Measurements from ENCODE around the gene GAS2L2. TPM values are rescaled to one million over a fixed set of nuclear protein-coding genes. Genes with fewer than 3 reads are reported as not detected.
A peak's percentile ranks its signal among the peaks of the same experiment; 100 is the strongest.
"Not testable (repeated sequence)": the region's sequence is repeated elsewhere in the genome, so short reads cannot be mapped to it uniquely, and the experiment has no call there.

The GAS2L2 gene
- total RNA-seq, 2 donors from 2014 or later, result not detected

DNA sequence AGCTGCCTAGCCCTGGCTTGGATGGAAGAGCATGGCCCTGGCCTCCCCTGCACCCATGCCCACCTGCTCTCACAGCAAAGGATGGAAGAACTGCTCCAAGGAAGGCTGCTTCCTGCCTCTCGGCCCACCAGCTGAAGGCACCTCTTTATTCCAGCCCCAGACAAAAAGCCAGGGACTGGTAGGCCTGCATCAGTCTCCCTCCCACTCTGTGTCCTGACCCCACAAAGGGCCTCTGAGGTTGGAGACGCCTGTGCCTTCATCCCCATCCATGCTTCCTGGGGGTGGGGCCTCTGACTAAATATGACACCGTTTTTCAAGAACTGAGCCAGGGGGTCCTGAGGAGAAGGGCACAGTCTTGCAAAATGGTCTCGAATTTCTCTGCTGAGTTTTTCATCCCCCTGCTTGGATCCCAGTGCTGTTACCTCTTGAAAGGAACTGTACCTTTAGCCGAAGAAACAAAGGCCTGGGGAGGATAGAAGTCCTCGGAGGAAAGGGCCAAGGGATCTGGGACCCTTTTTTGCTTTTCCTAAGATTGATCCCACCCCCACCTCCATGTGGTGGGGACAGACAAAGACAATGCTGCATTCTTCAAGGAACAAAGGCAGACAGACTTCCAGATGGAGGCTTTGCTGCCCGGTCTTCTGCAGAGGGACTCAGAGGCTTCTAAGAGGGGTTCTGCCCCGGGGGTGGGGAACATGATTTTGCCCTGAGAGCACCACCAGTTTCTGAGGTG lies 12.9 kb upstream of the GAS2L2 start:
- ATAC-seq (no peak), DNase-seq (no peak)
- Mint-ChIP-seq H3K27ac (no peak overlapping the region), H3K4me1 (peaks cover 7% of the 10 kb centered on the region), H3K36me3 (ENCODE audit: low read depth) (no peaks in the 10 kb centered on the region), H3K4me3 (no peak overlapping the region), H3K27me3 (peaks cover 10% of the 10 kb centered on the region)
- H3K9me3 ChIP-seq (ENCODE audit: control insufficient read depth, low read length, poor library complexity, severe bottlenecking), result no peaks in the 10 kb centered on the region

GRCh38 chr17:35765086-35765710 lies 12.2 kb upstream of the GAS2L2 start:
- peak overlapping the region; percentile 93 for H3K4me3 Mint-ChIP-seq
- peaks cover 10% of the 10 kb centered on the region for H3K27me3 Mint-ChIP-seq
- H3K27ac Mint-ChIP-seq, result no peak overlapping the region
- H3K4me1 Mint-ChIP-seq, result peaks cover 7% of the 10 kb centered on the region
- no peaks in the 10 kb centered on the region for H3K9me3 ChIP-seq (ENCODE audit: control insufficient read depth, low read length, poor library complexity, severe bottlenecking)
- no peak for ATAC-seq
- DNase-seq, result no peak
- H3K36me3 Mint-ChIP-seq (ENCODE audit: low read depth), result no peaks in the 10 kb centered on the region

DNA sequence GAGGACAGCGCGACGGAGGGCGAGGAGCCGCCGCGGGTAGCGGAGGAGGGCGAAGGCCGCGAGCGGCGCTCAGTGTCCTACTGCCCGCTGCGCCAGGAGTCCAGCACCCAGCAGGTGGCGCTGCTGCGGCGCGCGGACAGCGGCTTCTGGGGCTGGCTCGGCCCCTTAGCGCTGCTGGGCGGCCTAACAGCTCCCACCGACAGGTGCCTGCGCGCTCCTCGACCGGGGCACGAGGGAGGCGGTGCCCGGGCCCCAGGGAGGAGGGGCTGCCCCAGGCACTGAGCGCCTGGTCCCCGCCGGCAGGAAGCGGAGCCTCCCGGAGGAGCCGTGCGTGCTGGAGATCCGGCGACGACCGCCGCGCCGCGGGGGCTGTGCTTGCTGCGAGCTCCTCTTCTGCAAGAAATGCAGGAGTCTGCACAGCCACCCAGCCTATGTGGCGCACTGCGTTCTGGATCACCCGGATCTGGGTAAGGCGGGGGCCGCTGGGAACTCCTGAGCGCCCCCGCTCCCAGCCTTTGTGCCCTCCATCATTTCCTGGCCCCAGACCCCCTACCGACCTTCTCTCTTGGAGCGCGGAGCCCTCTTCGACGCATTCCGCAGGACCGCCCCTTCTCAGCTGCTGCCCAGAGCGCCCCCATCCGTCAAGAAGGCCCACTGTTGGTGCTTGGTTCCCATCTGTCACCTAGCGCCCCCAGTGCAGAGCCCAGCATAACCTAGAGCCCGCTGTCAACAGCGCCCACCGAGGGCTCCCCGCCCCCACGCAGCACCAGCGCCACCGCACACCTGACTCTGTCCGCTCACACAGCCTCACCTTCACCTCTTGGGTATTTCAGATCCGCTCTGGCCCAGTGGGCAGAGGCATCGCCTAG lies 11.3 kb upstream of the GAS2L2 start:
- no peaks in the 10 kb centered on the region for H3K9me3 ChIP-seq (ENCODE audit: control insufficient read depth, low read length, poor library complexity, severe bottlenecking)
- DNase-seq, result peak; percentile 78 to 80 (median 79)
- peaks cover 6% of the 10 kb centered on the region for H3K4me1 Mint-ChIP-seq
- H3K27me3 Mint-ChIP-seq, result peaks cover 10% of the 10 kb centered on the region
- no peaks in the 10 kb centered on the region for H3K36me3 Mint-ChIP-seq (ENCODE audit: low read depth)
- H3K27ac Mint-ChIP-seq, result no peak overlapping the region
- H3K4me3 Mint-ChIP-seq, result peak overlapping the region; percentile 93
- peak; percentile 88 for ATAC-seq

GRCh38 chr17:35763767-35764122 lies 10.7 kb upstream of the GAS2L2 start:
- Mint-ChIP-seq H3K36me3 (ENCODE audit: low read depth) (no peaks in the 10 kb centered on the region), H3K4me3 (peak overlapping the region; percentile 93), H3K27me3 (peaks cover 10% of the 10 kb centered on the region), H3K27ac (no peak overlapping the region), H3K4me1 (peaks cover 5% of the 10 kb centered on the region)
- DNase-seq (no peak), ATAC-seq (no peak)
- H3K9me3 ChIP-seq (ENCODE audit: control insufficient read depth, low read length, poor library complexity, severe bottlenecking), result no peaks in the 10 kb centered on the region

DNA sequence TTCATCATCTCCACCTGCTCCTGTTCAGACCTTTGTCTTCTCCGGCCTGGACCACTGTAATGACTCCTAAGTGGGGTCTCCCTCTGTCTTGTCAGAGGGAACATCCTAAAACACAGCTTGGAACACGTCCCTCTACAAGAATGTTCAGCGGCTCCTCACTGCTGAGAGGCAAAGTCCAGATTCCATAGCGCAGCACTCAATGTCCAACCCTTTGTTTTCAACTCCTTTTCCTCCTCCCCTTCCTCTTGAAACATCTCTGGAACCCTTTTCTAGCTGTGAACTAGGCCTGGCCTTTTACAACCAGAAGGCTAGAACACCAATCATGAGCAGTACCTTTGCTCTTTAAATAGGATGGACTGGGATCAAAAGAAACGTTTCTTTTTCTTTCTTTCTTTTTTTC lies 8.6 kb upstream of the GAS2L2 start:
- no peak for DNase-seq

DNA sequence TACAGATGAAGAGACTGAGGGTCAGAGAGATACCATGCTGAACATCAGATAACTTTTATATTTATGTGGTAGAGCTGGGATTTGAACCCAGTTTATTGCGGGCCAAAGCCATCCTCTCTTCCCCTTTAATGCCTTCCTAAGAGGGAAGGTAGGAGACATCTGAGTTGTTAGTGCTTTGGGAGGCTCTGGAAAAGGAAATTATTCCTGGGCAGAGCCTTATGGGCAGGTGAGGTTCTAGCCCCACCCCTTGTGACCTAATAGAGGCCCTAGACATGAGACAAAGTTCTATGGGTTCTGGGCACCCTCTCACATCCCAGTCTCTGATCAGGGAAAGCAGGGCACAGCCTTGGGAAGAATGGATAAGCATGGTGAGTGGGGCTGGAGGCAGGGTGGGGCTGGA lies 7.5 kb upstream of the GAS2L2 start, which contains the start of gene C17orf50:
Gene C17orf50, plus strand, starts transcription at position 301 of the 400 bp plus-strand sequence. Its CDS starts 55 bp downstream, at position 356.
- H3K9me3 ChIP-seq (ENCODE audit: control insufficient read depth, low read length, poor library complexity, severe bottlenecking), result no peaks in the 10 kb centered on the region
- no peak for DNase-seq
- H3K4me1 Mint-ChIP-seq, result peaks cover 5% of the 10 kb centered on the region
- H3K36me3 Mint-ChIP-seq (ENCODE audit: low read depth), result no peaks in the 10 kb centered on the region
- H3K27ac Mint-ChIP-seq, result no peak within 1 kb of the TSS
- H3K4me3 Mint-ChIP-seq, result no peak within 1 kb of the TSS
- H3K27me3 Mint-ChIP-seq, result no peaks in the 10 kb centered on the region
- no peak for ATAC-seq

More for the DNA sequence above, 8.6 kb upstream of the GAS2L2 start:
- Mint-ChIP-seq H3K4me3 (no peak overlapping the region), H3K27ac (no peak overlapping the region), H3K27me3 (no peaks in the 10 kb centered on the region), H3K4me1 (peaks cover 5% of the 10 kb centered on the region), H3K36me3 (ENCODE audit: low read depth) (no peaks in the 10 kb centered on the region)
- H3K9me3 ChIP-seq (ENCODE audit: control insufficient read depth, low read length, poor library complexity, severe bottlenecking), result no peaks in the 10 kb centered on the region
- ATAC-seq, result no peak

DNA sequence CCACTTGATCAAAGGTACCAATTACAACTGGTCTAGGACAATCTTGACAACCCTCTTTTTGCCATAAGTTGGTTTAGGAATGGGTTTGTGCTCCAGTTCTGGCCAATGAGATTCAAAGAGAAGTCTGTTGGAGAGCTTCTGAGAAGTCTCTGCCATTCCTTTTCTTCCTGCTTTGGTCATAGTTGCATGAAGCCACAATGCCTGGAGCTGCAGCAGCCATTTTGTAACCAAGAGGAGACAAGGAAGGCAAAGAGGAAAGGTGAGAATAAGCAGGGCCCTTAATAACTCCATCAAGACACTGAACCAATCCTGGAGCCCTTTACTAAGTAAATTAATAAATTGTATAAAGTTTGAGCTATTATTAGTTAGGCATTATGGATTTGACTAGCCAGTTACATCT lies 4.2 kb upstream of the GAS2L2 start:
- H3K4me3 Mint-ChIP-seq, result no peak overlapping the region
- H3K27ac Mint-ChIP-seq, result no peak overlapping the region
- no peak for DNase-seq
- no peak for ATAC-seq
- H3K27me3 Mint-ChIP-seq, result peaks cover 8% of the 10 kb centered on the region
- no peaks in the 10 kb centered on the region for H3K36me3 Mint-ChIP-seq (ENCODE audit: low read depth)
- H3K9me3 ChIP-seq (ENCODE audit: control insufficient read depth, low read length, poor library complexity, severe bottlenecking), result no peaks in the 10 kb centered on the region
- no peaks in the 10 kb centered on the region for H3K4me1 Mint-ChIP-seq

DNA sequence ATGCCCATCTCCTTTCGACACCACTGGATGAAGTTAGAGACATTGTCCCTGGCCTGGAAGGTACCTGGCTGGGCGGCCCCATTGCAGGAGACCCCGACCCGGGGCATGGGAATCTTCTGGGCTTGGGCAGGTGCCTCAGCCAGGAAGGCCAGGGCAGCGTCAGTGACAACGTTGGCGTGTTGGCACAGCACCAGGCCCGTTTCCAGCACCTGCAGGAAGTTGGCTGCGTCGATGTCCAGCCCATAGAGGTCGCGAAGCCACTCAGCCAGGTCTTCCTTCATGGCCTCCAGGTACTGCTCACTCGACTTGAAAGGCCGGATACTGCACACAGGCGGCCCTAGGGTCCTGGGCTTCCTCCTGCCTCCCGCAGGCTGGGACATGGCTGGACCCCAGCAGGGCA lies 568 bp downstream of the GAS2L2 start:
- Mint-ChIP-seq H3K4me1 (peaks cover 2% of the 10 kb centered on the region), H3K4me3 (no peak overlapping the region), H3K27ac (no peak overlapping the region), H3K36me3 (ENCODE audit: low read depth) (peaks cover 3% of the 10 kb centered on the region), H3K27me3 (peaks cover 48% of the 10 kb centered on the region)
- H3K9me3 ChIP-seq (ENCODE audit: control insufficient read depth, low read length, poor library complexity, severe bottlenecking), result no peaks in the 10 kb centered on the region
- ATAC-seq (no peak), DNase-seq (no peak)

DNA sequence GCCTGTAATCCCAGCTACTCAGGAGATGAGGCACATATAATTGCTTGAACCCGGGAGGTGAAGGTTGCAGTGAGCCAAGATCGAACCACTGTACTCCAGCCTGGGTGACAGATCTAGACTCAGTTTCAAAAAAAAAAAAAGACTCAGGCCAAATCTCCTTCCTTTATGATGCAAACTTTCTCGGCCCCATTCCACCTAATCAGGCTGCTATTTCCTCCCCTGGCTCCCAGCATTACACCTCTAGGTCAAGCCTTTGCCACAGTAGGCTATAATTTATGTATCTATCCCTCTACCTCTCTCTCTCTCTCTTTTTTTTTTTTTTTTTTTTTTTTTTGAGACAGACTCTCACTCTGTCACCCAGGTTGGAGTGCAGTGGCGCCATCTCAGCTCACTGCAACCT lies 1.5 kb downstream of the GAS2L2 start:
- not testable (repeated sequence) for H3K4me3 Mint-ChIP-seq; H3K4me1 Mint-ChIP-seq; DNase-seq; H3K36me3 Mint-ChIP-seq (ENCODE audit: low read depth); ATAC-seq; H3K9me3 ChIP-seq (ENCODE audit: control insufficient read depth, low read length, poor library complexity, severe bottlenecking); H3K27ac Mint-ChIP-seq
- peaks cover 53% of the 10 kb centered on the region for H3K27me3 Mint-ChIP-seq

DNA sequence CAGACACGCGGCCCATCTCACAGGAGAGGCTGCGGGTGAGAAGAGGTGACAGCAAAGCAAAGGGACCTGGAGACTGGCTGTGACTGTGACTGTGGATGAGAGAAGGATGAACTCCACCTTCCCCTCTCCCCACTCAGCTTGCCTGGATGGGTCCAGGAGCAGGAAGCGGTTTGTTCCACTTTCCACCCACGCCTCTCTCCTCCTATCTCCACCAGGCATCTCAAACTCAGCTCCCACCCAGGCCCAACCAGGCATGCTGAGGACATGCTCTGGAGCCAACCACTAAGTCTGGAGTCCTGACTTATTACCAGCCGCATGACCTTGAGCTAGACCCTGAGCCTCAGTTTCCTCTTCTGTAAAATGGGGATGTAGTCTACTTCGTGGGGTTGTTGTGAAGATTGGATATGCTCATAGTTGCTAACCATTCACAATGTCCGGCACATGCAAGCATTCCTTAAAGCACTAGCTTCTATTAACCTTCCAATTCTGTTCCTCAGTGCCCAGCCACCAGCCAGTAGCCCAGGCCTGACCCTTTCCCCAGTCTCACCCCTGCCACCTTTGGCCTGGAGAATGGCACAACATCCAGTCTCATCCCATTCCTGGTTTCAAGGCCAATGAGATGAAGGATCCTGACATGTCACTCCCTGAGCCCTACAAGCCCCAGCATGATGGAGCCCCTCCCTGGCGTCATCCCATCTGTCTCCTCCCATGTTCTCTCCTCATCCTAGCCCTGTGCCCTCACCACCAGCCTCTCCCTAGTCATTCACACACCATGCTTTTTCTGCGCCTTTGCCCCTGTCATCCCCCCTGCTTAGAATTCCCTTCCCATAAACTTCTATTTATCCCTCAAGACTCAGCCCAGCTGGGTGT lies 2.3 kb downstream of the GAS2L2 start:
- peaks cover 53% of the 10 kb centered on the region for H3K27me3 Mint-ChIP-seq
- H3K9me3 ChIP-seq (ENCODE audit: control insufficient read depth, low read length, poor library complexity, severe bottlenecking), result no peaks in the 10 kb centered on the region
- H3K36me3 Mint-ChIP-seq (ENCODE audit: low read depth), result peaks cover 3% of the 10 kb centered on the region
- H3K27ac Mint-ChIP-seq, result no peak overlapping the region
- no peak for DNase-seq
- peaks cover 2% of the 10 kb centered on the region for H3K4me1 Mint-ChIP-seq
- no peak for ATAC-seq
- no peak overlapping the region for H3K4me3 Mint-ChIP-seq

GRCh38 chr17:35749560-35750412 lies 3.3 kb downstream of the GAS2L2 start:
- ATAC-seq, result no peak
- Mint-ChIP-seq H3K4me1 (peaks cover 2% of the 10 kb centered on the region), H3K27ac (no peak overlapping the region), H3K4me3 (peak overlapping the region; percentile 12), H3K27me3 (peaks cover 53% of the 10 kb centered on the region), H3K36me3 (ENCODE audit: low read depth) (peaks cover 3% of the 10 kb centered on the region)
- DNase-seq, result no peak
- H3K9me3 ChIP-seq (ENCODE audit: control insufficient read depth, low read length, poor library complexity, severe bottlenecking), result no peaks in the 10 kb centered on the region

DNA sequence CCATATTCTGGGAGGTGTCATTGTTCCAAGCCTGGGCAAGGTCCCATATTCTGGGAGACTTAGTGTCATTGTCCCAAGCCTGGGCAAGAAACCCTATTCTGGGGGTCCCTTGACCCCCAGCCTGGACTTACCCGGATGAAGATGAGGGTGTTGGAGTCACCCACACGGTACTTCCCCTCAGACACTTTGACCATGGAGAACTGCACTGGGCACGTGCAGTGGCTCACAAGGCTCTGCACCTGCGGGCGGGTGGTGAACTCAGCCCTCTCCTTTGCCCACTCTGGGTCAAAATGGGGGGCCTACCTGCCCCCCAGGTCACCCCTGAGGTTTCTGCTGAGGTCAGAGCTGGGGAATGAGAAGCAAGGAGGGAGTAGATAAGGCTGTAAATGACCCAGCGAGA lies 4.1 kb downstream of the GAS2L2 start:
- DNase-seq (no peak), ATAC-seq (no peak)
- peaks cover 2% of the 10 kb centered on the region for H3K4me1 Mint-ChIP-seq
- H3K9me3 ChIP-seq (ENCODE audit: control insufficient read depth, low read length, poor library complexity, severe bottlenecking), result no peaks in the 10 kb centered on the region
- peaks cover 3% of the 10 kb centered on the region for H3K36me3 Mint-ChIP-seq (ENCODE audit: low read depth)
- no peak overlapping the region for H3K4me3 Mint-ChIP-seq
- H3K27ac Mint-ChIP-seq, result no peak overlapping the region
- H3K27me3 Mint-ChIP-seq, result peaks cover 54% of the 10 kb centered on the region

Data from T-helper 17 cell (primary cell).